HG03025 (cell line): Measurements from ENCODE around the gene HOXA13.
A peak's percentile ranks its signal among the peaks of the same experiment; 100 is the strongest.

ENCODE experiments used
- ATAC-seq: cut with Tn5 transposase; IDR thresholded peaks from one replicate; pipeline ENCODE4 v1.9.1; 2021; ENCODE audit warnings: mild to moderate bottlenecking, moderate library complexity; ENCODE audit not compliant: unreplicated experiment, low FRiP score

HOXA13 gene

GRCh38 chr7:27150568-27151340 lies 49.1 kb downstream of the HOXA13 start:
- peak; percentile 55 for ATAC-seq

- no peak for ATAC-seq
Measured at GRCh38 chr7:27149842-27150567, 49.9 kb downstream of the HOXA13 start.

- no peak for ATAC-seq
Measured at GRCh38 chr7:27148756-27149641, 50.9 kb downstream of the HOXA13 start.

- ATAC-seq: no peak
Measured at GRCh38 chr7:27148031-27148755, 51.7 kb downstream of the HOXA13 start.

- ATAC-seq: no peak
Measured at GRCh38 chr7:27147199-27148030, 52.5 kb downstream of the HOXA13 start, which contains the start of gene HOXA6. HOXA6 (minus strand) TSS chr7:27147774; CDS start chr7:27147749, 25 bp downstream.

GRCh38 chr7:27146491-27147198 lies 53.2 kb downstream of the HOXA13 start:
- no peak for ATAC-seq

GRCh38 chr7:27145914-27146412 lies 53.9 kb downstream of the HOXA13 start:
- ATAC-seq: no peak

GRCh38 chr7:27145165-27145913 lies 54.6 kb downstream of the HOXA13 start:
- no peak for ATAC-seq

- ATAC-seq: no peak
Measured at GRCh38 chr7:27144781-27145164, 55.1 kb downstream of the HOXA13 start.
